GM12801 (cell line): ENCODE results near the gene IFIT3.

Experiments
- CTCF ChIP-seq: IDR thresholded peaks from one replicate; pipeline ENCODE4 v1.5.1; 2011; ENCODE audit warnings: control low read depth; ENCODE audit not compliant: insufficient read length; ENCODE audit errors: extremely low read depth

The IFIT3 gene

GRCh38 chr10:89305766-89306433, 21.9 kb upstream of the IFIT3 start:
- TF ChIP-seq CTCF = no peak

GRCh38 chr10:89306434-89307268, 21.1 kb upstream of the IFIT3 start:
- no peak for TF ChIP-seq CTCF

GRCh38 chr10:89307269-89307577, 20.6 kb upstream of the IFIT3 start:
- no peak for TF ChIP-seq CTCF

GRCh38 chr10:89308266-89308665, 19.5 kb upstream of the IFIT3 start:
- no peak for TF ChIP-seq CTCF

GRCh38 chr10:89308736-89309135, 19.1 kb upstream of the IFIT3 start:
- no peak for TF ChIP-seq CTCF

GRCh38 chr10:89309156-89310055, 18.4 kb upstream of the IFIT3 start:
- TF ChIP-seq CTCF = no peak
